NB4 (cell line): Measurements from ENCODE around the gene MCAT.

Experiments
- POLR2A ChIP-seq: IDR thresholded peaks from 2 replicates; pipeline ENCODE4 v1.6.1; 2011; ENCODE audit warnings: mild to moderate bottlenecking; ENCODE audit not compliant: insufficient read length; ENCODE audit errors: extremely low read depth
- TF ChIP-seq, protein P1 (sequence below): IDR thresholded peaks from one replicate; pipeline ENCODE4 v1.5.1; 2012; ENCODE audit warnings: low read depth, low read length
- TF ChIP-seq, protein P2 (sequence below): IDR thresholded peaks from 2 replicates; pipeline ENCODE4 v1.6.1; 2011; ENCODE audit warnings: low read depth, low read length

DNA sequence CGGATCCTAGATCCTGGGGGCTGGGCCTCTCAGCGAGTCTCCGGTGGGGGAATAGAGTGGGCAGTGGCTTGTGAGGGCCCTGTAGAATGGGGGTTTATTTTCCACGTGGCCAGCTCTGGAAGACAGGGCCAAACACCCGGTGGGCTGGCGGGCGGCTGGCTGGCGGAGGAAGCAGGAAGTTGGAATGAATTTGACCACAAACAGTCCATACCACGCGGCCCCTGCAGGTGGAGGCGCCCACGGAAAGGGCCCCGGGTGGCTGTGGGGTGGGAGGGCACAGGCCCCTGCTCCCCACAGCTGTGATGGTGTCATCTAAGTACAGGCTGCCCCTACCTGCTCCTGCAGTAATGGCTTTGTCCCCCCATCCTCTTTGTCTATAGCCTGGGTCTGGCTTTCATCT, 15.1 kb downstream of the MCAT start:
- no peak for TF ChIP-seq POLR2A
- TF ChIP-seq, protein P1, sequence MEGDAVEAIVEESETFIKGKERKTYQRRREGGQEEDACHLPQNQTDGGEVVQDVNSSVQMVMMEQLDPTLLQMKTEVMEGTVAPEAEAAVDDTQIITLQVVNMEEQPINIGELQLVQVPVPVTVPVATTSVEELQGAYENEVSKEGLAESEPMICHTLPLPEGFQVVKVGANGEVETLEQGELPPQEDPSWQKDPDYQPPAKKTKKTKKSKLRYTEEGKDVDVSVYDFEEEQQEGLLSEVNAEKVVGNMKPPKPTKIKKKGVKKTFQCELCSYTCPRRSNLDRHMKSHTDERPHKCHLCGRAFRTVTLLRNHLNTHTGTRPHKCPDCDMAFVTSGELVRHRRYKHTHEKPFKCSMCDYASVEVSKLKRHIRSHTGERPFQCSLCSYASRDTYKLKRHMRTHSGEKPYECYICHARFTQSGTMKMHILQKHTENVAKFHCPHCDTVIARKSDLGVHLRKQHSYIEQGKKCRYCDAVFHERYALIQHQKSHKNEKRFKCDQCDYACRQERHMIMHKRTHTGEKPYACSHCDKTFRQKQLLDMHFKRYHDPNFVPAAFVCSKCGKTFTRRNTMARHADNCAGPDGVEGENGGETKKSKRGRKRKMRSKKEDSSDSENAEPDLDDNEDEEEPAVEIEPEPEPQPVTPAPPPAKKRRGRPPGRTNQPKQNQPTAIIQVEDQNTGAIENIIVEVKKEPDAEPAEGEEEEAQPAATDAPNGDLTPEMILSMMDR = no peak
- TF ChIP-seq, protein P2, sequence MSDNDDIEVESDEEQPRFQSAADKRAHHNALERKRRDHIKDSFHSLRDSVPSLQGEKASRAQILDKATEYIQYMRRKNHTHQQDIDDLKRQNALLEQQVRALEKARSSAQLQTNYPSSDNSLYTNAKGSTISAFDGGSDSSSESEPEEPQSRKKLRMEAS = peak; percentile 80
